ENCODE data around the gene CLUH.
A peak's percentile ranks its signal among the peaks of the same experiment; 100 is the strongest.

Gene CLUH

GRCh38 chr17:2716649-2717048 lies 5.1 kb upstream of the CLUH start:
- no peak for DNase-seq

DNA sequence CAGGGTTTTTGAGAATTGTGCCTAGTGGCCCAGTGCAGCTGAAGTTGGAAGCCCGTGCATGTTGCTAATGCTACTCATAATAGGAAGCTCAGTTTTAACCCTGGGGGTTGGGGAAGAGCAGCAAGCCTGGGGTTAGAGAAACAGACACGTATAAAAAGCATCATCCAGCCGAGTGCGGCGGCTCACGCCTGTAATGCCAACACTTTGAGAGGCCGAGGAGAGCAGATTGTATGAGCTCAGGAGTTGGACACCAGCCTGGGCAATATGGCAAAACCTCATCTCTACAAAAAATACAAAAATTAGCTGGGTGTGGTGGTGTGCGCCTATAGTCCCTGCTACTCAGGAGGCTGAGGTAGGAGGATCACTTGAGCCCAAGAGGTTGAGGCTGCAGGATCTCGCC lies 2.3 kb upstream of the CLUH start:
- no peak for DNase-seq

- no peak for DNase-seq
Measured at GRCh38 chr17:2712300-2713043, 908 bp upstream of the CLUH start.

DNA sequence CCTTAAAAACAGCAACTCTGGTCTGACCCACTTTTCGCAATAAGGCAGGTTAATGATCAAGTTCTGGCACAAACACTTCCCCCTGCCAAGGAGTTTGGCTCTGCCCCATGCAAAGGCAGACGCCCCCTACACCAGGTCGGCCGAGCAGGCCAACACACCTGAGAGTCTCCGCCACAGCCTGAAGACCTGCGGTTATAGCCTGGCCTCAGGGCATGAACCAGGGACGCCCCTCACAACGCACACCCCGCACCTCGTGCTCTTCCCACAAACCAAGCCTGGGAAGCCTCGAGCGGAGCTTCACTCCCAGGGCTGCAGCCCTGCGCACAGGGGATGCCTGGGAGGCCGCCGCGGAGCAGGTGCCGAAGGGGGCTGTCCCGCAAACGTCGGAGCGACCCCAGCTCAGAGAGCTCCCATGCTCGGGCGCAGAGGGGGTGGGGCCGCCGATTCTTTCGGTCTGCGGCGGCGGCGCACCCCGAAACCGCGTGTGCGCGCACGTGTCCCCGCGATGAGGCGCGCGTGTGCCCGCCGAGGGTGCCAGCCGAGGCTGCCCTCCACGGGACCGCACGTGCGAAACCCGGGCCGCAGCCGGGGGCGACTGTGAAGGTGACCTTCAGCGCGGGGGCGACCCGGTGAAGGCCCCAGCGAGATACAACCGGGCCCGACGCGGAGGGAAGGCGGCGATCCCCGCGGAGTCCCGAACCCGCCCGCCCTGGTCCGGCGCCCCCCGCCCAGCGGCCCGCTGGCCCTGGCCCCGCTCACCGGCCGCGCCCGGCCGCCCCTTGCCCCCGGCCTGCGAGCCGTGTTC lies 559 bp downstream of the CLUH start:
- peak; percentile 18 for DNase-seq

- DNase-seq = no peak
Measured at GRCh38 chr17:2710071-2710802, 1.3 kb downstream of the CLUH start.

GRCh38 chr17:2709183-2709661 lies 2.3 kb downstream of the CLUH start:
- DNase-seq = no peak

GRCh38 chr17:2708585-2709182 lies 2.9 kb downstream of the CLUH start:
- DNase-seq = no peak

- DNase-seq = no peak
Measured at GRCh38 chr17:2707721-2708584, 3.6 kb downstream of the CLUH start.

DNA sequence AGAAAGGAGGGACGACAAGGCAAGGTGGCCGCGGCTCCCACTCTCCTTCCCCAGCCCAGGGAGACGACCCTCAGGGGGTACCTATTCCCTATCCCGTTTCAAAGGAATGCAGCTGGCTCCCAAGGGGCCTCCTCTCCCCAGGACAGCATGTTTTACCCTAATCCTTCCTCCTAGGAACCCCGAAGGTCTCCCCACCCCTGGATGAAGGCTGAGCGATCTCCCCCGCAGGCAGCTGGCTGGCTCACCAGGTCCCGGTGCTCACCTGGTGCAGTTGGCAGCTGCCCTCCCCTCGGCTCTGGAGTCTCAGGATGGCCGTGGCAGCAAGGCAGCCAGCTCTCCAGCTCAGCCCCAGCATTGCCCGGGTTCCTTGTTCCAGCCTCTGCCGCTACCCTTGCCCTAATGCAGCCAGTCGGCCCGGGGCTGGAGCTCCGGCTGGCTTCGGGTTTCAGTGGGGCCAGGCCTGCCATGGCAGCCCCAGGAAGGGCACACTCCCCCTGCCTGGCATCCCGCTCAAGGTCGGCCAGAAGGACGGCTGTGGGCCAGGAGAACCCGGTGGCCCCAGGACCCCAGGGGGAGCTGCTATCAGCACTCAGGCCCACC lies 4.6 kb downstream of the CLUH start:
- no peak for DNase-seq

GRCh38 chr17:2705888-2706795 lies 5.4 kb downstream of the CLUH start:
- no peak for DNase-seq

DNA sequence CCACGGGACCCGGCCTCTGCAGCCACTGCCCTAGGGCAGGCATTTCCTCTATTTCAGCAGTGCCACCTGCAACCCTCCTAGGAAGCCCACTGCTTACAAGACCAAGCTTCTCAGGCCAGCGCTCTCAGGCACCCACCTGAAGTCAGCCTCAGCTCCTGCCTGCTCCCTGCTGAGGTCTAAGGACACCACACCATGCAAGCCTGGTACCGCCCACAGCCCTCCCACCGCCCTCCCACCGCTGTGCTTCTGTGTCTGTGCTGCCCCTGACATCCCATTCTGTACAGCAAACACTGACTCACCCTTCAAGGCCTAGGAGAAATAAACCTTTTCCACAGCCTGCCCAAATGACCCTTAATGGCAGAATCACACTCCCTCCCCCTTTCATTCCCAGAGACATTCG lies 6.3 kb downstream of the CLUH start:
- no peak for DNase-seq

GRCh38 chr17:2704890-2705248 lies 6.7 kb downstream of the CLUH start:
- DNase-seq = no peak

DNA sequence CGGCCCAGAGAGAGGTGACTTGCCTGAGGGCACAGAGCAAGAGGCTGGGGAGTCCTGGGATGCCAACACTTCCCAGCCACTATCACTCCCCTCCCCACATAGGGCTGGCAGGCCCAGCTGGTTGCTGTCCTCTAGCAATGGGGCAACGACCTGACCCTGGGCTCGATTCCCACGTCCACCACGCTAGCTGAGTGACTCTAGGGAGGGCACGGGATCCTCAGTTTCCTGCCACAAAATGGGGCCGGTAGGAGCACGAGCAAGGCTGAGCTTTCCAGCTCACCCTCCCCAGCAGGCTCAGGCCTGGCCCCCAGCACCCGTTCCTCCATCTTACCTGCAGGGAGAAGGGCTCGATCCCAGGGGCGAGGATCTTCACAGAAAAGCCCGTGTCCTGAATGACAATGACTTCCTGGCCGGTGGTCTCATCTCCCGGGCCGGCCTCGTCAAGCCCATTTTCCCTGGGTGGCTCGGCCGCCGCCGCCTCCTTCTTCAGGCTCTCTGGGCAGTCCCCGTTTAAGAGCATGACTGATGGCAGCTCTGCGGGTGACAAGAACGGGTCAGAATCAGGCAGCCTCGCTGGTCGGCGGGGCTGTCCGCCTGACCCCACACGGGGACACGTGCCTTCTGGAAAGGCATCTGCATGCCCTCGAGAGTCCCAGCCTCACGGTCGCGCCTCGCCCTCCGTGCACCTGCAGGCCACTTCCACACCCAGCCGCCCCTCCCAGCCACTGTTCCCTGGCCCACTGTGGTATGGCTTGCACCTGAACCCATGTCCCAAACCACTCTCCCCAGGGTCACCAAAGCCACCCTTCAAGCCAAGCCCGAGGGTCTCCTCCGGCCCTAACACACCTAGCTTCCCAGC lies 7.3 kb downstream of the CLUH start:
- no peak for DNase-seq

DNA sequence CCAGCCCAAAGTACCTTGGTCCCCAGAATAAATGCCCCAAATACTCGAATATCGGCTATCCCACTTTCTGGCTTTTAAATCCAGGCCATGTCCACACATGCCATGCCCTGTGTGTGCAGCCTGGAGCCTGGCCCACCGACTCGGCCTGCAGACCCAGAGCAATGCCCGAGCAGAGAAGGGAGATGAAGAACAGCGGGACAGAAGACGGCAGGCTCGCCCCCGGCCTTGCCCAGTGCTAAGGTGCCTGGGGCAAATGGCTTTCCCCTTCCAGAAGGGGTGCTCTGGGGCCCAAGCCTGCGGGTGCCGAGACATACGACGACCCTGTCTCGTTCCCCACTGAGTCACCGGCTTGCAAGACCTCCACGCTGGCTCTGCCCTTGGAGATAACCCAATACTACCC lies 8.0 kb downstream of the CLUH start:
- no peak for DNase-seq

GRCh38 chr17:2703181-2703580 lies 8.4 kb downstream of the CLUH start:
- no peak for DNase-seq

DNA sequence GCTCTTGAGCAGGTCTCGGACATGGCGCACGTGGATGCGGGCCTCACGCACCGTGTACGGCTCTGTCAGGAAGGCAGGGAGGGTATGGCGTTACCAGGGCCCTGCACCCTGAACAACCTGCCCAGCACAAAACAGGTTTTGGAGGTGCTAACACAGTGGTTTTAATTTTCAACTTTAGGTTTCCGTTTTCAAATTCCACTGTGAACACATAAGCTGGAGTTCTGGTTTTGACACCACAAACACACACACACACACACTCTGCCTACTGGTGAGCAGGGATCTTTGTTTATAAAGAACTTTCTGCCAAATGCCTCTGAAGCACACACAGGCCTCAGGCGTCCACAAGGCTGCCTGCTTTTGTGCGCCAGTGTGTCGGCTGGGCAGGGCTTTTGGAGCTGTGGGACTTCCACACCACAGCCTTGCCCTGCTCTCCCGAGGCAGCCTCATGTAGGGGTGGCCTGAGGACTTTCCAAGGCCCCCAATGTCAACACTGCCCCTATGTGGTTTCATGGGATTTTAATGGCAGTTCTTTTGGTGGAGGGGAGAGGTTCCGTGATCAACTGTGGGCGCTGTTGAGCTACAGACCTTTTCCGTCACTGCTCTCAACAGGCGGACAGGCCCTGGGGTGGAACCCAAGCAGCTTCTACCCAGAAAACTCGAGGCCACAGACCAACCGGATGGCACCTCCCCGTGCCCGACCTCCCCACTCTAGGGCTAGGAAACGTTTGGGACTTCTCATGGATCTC lies 9.4 kb downstream of the CLUH start:
- DNase-seq = no peak

GRCh38 chr17:2701161-2701995 lies 10.2 kb downstream of the CLUH start:
- DNase-seq = no peak

Measured in CD4-positive, alpha-beta T cell treated with Interferon gamma for 1 hour (primary cell).